ENCODE results near the gene ATAD3A.
"Not testable (repeated sequence)": the region's sequence is repeated elsewhere in the genome, so short reads cannot be mapped to it uniquely, and the experiment has no call there.

GRCh38 chr1:1522536-1522935 is 10.6 kb downstream of the ATAD3A start:
- TF ChIP-seq, protein P1, sequence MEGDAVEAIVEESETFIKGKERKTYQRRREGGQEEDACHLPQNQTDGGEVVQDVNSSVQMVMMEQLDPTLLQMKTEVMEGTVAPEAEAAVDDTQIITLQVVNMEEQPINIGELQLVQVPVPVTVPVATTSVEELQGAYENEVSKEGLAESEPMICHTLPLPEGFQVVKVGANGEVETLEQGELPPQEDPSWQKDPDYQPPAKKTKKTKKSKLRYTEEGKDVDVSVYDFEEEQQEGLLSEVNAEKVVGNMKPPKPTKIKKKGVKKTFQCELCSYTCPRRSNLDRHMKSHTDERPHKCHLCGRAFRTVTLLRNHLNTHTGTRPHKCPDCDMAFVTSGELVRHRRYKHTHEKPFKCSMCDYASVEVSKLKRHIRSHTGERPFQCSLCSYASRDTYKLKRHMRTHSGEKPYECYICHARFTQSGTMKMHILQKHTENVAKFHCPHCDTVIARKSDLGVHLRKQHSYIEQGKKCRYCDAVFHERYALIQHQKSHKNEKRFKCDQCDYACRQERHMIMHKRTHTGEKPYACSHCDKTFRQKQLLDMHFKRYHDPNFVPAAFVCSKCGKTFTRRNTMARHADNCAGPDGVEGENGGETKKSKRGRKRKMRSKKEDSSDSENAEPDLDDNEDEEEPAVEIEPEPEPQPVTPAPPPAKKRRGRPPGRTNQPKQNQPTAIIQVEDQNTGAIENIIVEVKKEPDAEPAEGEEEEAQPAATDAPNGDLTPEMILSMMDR (conservative IDR thresholded peaks at IDR 0.05 in 1 of 2, IDR thresholded peaks at IDR 0.05 in 1 of 2; ENCODE audit: low read depth in 1 of 2, low read length in 2 of 2), result not testable (repeated sequence)
- TF ChIP-seq EZH2 (IDR thresholded peaks at IDR 0.05; ENCODE audit: low read length, missing control alignments), result not testable (repeated sequence)

All from fibroblast of lung (primary cell).